GM18907 (cell line): Measurements from ENCODE around the gene NR6A1.

Source experiments
- ATAC-seq: cut with Tn5 transposase; IDR thresholded peaks from one replicate; pipeline ENCODE4 v1.9.1; 2021; ENCODE audit warnings: mild to moderate bottlenecking, moderate library complexity; ENCODE audit not compliant: unreplicated experiment

The NR6A1 gene

DNA sequence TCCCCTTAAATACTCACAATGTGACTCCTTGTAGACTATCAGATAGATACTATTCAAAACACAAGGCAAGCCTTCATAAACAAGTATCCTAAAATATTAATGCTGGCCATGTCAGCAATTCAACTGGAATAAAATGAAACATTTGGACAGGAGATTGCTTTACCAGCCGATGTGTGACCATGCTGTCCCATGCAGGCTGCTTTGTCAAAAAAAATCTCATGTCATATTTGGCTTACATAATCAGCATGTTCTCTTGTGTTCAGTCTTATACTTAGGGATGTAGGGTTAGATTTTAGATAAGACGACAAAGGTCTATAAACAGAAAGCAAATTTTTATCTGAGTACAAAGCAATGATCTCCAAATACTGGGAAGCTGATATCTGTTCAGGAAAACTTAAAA, 108.5 kb downstream of the NR6A1 start:
- ATAC-seq: no peak

- no peak for ATAC-seq
These were observed 109.8 kb downstream of the NR6A1 start for GRCh38 chr9:124661271-124661670.

GRCh38 chr9:124660341-124660801, 110.7 kb downstream of the NR6A1 start:
- ATAC-seq: no peak

DNA sequence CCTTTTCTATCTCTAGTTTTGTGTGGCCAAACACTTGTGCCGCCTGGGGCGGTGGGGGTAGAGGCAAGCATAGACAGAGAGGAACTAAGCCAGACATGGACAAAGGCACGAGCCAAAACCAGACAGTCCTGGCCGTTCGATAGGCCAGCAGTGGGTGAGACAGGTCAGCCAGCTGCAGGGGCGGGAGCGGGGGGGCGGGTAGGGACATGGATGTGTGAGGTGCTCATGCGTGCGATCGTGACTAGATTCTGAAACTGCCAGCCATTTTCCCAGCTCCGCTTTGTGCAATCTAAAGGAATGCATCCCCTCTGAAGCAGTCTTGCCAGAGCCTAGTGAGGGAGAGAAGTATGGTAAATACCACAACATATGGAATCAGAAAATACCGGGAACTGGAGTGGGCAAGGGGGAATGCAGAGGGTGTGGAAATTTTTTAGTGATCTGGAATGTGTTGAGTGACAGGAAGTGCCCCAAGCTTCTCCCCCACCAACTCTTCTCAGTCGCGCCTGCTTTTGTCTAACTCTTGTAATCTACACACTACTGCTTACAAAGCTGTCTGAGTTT, 111.9 kb downstream of the NR6A1 start:
- ATAC-seq: peak; percentile 53

- ATAC-seq: peak; percentile 91
These were observed 112.7 kb downstream of the NR6A1 start for GRCh38 chr9:124658165-124659017.

DNA sequence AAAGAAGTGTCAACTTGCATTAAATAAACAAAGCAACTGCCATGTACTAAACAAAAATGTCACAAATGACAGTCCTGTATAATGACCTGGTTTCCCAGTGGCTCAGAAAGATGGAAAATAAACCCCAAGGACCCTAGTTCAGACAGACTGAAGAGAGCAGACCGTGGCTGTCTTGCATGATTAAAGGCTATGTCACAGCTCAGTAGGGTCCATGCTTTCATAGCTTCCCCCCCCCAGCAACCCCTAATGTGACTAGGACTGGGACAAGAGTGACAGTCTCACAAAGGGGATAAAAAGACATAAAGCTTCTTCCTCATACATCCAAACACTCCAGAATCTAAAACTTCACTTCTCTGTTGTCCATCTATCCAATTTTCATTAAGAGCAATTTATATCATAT, 113.6 kb downstream of the NR6A1 start:
- ATAC-seq: no peak

- no peak for ATAC-seq
These were observed 116.7 kb downstream of the NR6A1 start for GRCh38 chr9:124654431-124654830.

- ATAC-seq: no peak
These were observed 118.3 kb downstream of the NR6A1 start for GRCh38 chr9:124652615-124653393.

DNA sequence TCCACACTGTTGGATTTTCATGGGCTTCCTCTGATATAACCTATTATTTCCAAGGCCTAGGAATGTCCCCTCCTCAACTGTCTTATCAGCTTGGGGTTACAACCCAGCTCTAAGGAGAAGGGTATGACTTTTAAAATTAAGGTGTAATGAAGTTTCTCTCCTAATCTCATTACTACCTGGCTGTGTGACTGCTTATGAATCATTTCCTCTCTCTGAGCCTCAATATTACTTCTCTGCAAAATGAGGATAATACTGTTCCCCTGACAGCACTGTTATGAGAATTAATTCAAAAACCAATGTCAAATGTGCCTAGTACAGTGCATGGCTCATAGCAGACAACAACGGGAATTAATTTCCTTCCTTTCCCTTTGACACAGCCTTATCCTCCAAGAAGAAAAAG, 118.9 kb downstream of the NR6A1 start:
- ATAC-seq: no peak

- ATAC-seq: no peak
These were observed 125.8 kb downstream of the NR6A1 start for GRCh38 chr9:124645274-124645673.

- ATAC-seq: no peak
These were observed 131.5 kb downstream of the NR6A1 start for GRCh38 chr9:124639637-124640036.

DNA sequence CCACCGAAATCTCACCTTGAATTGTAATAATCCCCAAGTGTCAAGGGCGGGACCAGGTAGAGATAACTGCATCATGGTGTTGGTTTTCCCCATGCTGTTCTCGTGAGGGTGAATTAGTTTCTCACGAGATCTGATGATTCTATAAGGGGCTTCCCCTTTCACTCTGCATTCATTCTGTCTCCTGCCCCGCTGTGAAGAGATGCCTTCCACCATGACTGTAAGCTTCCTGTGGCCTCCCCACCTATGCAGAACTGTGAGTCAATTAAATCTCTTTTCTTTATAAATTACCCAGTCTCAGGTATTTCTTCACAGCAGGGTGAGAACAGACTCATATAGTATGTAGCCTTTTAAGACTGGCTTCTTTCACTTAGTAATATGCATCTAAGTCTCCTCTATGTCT, 135.8 kb downstream of the NR6A1 start:
- ATAC-seq: no peak

GRCh38 chr9:124632077-124632621, 139.0 kb downstream of the NR6A1 start:
- no peak for ATAC-seq

DNA sequence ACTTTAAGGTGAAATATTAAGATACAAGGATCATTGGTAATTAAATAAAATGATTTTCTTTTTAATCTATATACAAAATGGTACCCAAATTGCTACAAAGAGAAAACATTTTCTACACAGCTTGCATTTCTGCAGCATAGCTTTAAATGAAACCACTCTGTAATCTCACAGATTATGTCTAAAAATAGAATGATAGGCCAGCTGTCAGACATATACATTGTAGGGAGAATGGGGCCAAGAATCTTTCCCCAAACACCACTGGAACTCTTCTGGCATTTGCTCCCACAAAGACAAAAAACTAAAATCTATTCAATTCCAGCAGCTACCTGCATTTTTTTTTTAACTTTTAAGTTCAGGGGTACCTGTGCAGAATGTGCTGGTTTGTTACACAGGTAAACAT, 139.8 kb downstream of the NR6A1 start:
- no peak for ATAC-seq

DNA sequence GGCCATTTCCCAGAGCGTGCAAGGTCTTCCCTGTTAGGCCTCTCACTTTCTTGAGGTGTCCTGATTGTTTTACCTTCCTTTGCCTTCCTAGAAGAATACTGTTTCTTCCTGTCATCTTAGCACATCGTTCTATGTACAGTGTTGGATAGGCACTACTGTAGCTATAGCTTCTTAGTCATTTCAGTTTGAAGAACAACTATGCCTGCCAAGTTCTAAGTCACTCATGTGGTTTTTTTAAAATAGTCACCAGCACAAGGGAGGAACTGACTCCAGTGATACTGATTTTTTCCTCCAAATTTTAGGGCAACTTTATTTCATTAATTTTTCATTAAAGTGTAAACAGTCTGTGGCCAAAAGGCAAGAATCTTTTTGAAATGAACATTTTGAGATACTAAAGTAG, 141.5 kb downstream of the NR6A1 start:
- ATAC-seq: no peak

DNA sequence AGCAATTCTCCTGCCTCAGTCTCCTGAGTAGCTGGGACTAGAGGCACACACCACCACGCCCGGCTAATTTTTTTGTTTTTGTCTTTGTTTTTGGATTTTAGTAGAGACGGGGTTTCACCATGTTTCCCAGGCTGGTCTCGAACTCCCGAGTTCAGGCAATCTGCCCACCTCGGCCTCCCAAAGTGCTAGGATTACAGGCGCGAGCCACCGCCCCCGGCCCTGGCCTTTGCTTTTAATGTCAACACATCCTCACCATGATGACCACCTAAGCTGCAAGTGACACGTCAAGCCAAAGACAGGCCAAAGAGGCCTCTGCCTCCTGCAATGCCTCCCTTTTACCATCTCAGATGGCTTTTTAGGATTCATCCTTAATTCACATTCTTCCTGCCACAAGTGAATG, 142.4 kb downstream of the NR6A1 start:
- ATAC-seq: no peak

DNA sequence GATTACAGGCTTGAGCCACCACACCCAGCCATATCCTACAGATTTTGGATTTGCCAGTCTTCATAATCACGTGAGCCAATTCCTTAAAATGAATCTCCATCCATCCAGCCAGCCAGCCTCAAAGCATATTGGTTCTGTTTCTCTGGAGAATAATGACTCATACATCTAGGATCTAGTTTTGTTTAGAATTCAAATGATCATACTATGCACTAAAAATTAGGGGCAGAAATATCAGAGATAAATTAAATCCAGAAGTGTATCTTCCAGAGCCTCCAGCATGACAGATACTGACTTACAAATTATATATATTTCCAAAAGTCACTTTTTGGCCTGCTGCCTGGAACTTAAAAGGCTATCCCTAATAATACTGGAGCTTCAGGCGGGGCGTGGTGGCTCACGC, 144.8 kb downstream of the NR6A1 start:
- ATAC-seq: no peak

- no peak for ATAC-seq
These were observed 146.0 kb downstream of the NR6A1 start for GRCh38 chr9:124625087-124625486.

GRCh38 chr9:124624735-124624992, 146.4 kb downstream of the NR6A1 start:
- no peak for ATAC-seq

DNA sequence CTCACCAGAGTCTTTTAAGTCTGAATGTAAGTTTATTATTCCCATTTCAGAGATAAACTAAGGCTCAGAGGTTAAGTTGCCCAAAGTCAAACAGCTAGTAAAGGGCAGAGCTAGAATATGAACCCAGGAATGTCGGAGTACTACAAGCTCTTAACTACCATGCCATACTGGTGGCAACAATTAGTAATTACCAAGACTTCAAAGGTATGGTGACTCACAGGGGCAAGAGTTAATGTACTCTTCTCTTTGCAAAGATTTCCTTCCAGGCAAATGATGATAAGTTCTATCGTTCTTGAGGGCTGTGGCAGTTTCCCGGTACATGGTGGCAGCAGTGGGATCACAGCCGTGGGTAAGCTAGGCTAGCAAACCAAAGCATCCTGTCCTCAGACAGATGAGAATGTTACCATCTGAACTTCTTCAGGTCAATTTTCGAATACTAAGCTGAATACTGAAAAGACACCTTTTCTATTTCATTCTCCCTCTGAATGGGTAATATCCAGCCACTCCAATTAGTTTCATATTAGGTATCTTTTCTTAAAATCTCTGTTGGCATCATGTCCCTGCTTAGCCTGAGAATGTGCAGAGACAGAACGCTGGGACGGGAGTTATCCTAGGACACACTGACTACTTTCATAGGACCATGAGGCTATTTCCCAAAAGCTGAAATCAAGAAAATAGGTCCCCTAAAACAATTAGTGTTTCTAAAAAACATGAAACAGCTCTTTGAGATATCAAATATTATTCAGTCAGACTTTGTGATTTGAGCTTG, 147.0 kb downstream of the NR6A1 start:
- ATAC-seq: no peak

DNA sequence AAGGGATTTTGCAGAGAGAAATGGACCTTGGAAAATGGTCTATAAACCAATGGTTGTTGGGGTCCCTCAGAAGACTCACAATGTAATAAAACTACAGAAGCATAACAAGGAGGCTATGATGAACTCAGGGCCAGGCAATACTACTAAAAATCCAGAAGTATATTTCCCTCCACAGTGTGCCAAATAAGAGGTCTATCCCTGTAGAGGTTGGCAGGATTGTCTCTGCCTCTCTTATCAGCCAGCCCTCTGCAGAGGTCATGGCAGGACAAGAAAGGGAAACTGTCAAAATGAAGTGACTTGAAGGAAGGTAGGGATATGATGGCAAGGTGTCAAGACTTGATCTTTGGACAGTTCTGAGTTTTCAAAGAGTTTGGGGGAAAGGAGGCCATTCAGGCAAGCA, 148.2 kb downstream of the NR6A1 start:
- no peak for ATAC-seq
